ENCODE results near the gene NRCAM. TPM values are rescaled to one million over a fixed set of nuclear protein-coding genes. Genes with fewer than 3 reads are reported as not detected.

Gene NRCAM
- total RNA-seq, 1 experiment from 2014 or later = 40.3 TPM

DNA sequence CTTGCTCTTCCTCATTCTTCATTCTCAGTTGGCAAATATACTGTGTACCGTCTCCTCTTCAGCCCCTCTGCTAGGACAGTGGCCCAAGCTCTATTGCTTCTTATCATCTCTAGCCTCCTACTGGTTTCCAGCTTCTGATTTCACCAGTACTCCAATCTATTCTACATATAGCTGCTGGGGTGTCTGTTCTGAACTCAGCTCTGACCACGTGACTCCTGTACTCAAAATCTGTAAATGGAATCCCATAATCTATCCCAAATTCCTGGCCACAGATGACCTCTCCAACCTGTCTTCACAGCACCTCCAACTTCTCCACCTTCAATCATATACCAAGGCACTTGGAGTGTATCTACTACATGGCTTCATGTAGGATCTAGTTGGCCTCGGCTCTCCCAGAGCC lies 152.9 kb downstream of the NRCAM start:
- DNase-seq = no peak
- H2AFZ ChIP-seq = no peak overlapping the region
- no TSS peak for BruUV-seq (replicated peaks)
- no peak overlapping the region for H3K4me2 ChIP-seq
- peaks cover 9% of the 10 kb centered on the region for H3F3A ChIP-seq (ENCODE audit: insufficient read depth, low read depth)
- CTCF ChIA-PET = no interaction called here
- H3K4me1 ChIP-seq (replicated peaks; ENCODE audit: insufficient read depth) = peaks cover 38% of the 10 kb centered on the region
- H3K9me3 ChIP-seq (ENCODE audit: insufficient read depth, low read depth) = no peaks in the 10 kb centered on the region
- no peaks in the 10 kb centered on the region for H3K36me3 ChIP-seq (ENCODE audit: low read depth)
- no peaks in the 10 kb centered on the region for H3K9me2 ChIP-seq (ENCODE audit: insufficient read depth)
- no peak overlapping the region for H3K4me3 ChIP-seq
- POLR2A ChIA-PET (ENCODE audit: unreplicated experiment) = no interaction called here
- H4K20me1 ChIP-seq (ENCODE audit: insufficient read depth) = no peaks in the 10 kb centered on the region
- no peaks in the 10 kb centered on the region for H3K27me3 ChIP-seq (ENCODE audit: insufficient read depth, low read depth)
- H3K27ac ChIP-seq = no peak overlapping the region
- no peak for TF ChIP-seq EZH2 (IDR thresholded peaks at IDR 0.05; ENCODE audit: low read depth)
- TF ChIP-seq, protein P1, sequence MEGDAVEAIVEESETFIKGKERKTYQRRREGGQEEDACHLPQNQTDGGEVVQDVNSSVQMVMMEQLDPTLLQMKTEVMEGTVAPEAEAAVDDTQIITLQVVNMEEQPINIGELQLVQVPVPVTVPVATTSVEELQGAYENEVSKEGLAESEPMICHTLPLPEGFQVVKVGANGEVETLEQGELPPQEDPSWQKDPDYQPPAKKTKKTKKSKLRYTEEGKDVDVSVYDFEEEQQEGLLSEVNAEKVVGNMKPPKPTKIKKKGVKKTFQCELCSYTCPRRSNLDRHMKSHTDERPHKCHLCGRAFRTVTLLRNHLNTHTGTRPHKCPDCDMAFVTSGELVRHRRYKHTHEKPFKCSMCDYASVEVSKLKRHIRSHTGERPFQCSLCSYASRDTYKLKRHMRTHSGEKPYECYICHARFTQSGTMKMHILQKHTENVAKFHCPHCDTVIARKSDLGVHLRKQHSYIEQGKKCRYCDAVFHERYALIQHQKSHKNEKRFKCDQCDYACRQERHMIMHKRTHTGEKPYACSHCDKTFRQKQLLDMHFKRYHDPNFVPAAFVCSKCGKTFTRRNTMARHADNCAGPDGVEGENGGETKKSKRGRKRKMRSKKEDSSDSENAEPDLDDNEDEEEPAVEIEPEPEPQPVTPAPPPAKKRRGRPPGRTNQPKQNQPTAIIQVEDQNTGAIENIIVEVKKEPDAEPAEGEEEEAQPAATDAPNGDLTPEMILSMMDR (conservative IDR thresholded peaks at IDR 0.05) = no peak
- intact Hi-C loops (cut with micrococcal nuclease; ENCODE audit: unreplicated experiment) = no loop called here
- no peaks in the 10 kb centered on the region for H3K79me2 ChIP-seq (ENCODE audit: low read depth)

DNA sequence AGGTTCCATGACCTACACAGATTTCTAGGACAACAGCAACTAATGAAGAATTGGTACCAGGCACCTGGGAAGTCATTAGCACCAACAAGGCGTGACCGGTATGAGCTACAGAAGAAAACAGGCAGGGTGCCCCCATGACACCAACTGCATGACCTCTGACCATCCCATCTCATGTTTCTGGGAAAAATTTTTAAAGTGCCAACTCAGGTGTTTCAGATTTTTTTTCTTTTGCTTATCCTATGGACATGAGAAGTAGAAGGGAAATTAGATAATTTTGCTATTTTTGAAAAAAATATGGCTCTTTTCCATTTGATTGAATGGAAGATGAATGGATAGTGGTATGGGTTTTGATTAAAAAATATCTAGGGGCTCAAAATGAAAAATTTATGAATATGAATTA lies 154.8 kb downstream of the NRCAM start:
- Histone ChIP-seq H4K20me1 (ENCODE audit: insufficient read depth) (no peaks in the 10 kb centered on the region), H3K4me1 (replicated peaks; ENCODE audit: insufficient read depth) (peaks cover 30% of the 10 kb centered on the region), H3K4me3 (no peak overlapping the region), H3K9me2 (ENCODE audit: insufficient read depth) (no peaks in the 10 kb centered on the region), H3F3A (ENCODE audit: insufficient read depth, low read depth) (peaks cover 9% of the 10 kb centered on the region), H3K27me3 (ENCODE audit: insufficient read depth, low read depth) (no peaks in the 10 kb centered on the region), H3K79me2 (ENCODE audit: low read depth) (no peaks in the 10 kb centered on the region), H2AFZ (no peak overlapping the region), H3K9me3 (ENCODE audit: insufficient read depth, low read depth) (no peaks in the 10 kb centered on the region), H3K27ac (no peak overlapping the region), H3K4me2 (no peak overlapping the region), H3K36me3 (ENCODE audit: low read depth) (no peaks in the 10 kb centered on the region)
- no peak for TF ChIP-seq EZH2 (IDR thresholded peaks at IDR 0.05; ENCODE audit: low read depth)
- TF ChIP-seq, protein P1 (conservative IDR thresholded peaks at IDR 0.05) = no peak
- BruUV-seq (replicated peaks) = no TSS peak
- CTCF ChIA-PET = interaction anchor here (0.7 kb wide), 1 partner anchor 42 kb away, joined by 4 read pairs; no protein-coding TSS in a partner anchor
- no peak for DNase-seq
- intact Hi-C loops (cut with micrococcal nuclease; ENCODE audit: unreplicated experiment) = no loop called here
- POLR2A ChIA-PET (ENCODE audit: unreplicated experiment) = no interaction called here

DNA sequence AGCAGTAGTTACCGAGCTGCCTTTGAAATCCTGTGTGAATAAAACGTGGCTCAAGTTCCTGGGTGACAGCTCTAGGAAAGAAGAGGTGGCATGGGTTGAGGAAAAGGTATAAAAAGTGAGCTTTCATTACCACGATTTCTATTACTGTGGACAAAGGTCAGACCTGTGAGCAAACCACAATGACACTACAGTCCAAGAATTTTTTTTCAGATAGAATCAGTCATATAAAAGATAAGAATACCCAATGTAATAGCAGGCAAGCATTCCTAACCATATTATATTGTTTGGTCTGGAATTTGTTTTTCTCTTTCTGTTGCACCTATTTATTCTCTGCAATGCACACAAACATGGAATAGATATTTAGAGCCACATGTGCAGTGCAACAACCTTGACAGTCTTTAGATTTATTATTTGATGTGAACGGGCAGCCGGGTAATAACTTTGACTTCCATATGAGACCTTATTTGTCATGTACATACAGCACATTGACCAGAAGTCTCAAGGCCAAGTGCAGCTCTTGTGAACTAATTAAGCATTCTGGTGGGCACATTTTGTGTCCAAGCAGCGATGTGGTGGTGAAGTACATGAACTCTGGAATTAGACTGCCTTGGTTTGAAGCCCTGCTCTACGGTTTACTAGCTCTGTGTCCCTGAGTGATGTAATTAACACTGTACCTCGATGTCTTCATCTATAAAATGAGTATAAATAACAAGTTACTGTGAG lies 156.8 kb downstream of the NRCAM start:
- Histone ChIP-seq H3K4me3 (no peak overlapping the region), H3K4me2 (peak overlapping the region; percentile 63), H4K20me1 (ENCODE audit: insufficient read depth) (no peaks in the 10 kb centered on the region), H3K4me1 (replicated peaks; ENCODE audit: insufficient read depth) (peaks cover 30% of the 10 kb centered on the region), H2AFZ (peak overlapping the region; percentile 71), H3F3A (ENCODE audit: insufficient read depth, low read depth) (peaks cover 9% of the 10 kb centered on the region), H3K27ac (peak overlapping the region; percentile 63), H3K27me3 (ENCODE audit: insufficient read depth, low read depth) (no peaks in the 10 kb centered on the region), H3K36me3 (ENCODE audit: low read depth) (no peaks in the 10 kb centered on the region), H3K9me2 (ENCODE audit: insufficient read depth) (no peaks in the 10 kb centered on the region), H3K79me2 (ENCODE audit: low read depth) (no peaks in the 10 kb centered on the region), H3K9me3 (ENCODE audit: insufficient read depth, low read depth) (no peaks in the 10 kb centered on the region)
- CTCF ChIA-PET = interaction anchor here (0.7 kb wide), 1 partner anchor 350 kb away, joined by 3 read pairs; no protein-coding TSS in a partner anchor
- TF ChIP-seq EZH2 (IDR thresholded peaks at IDR 0.05; ENCODE audit: low read depth) = no peak
- TF ChIP-seq, protein P1 (conservative IDR thresholded peaks at IDR 0.05) = no peak
- POLR2A ChIA-PET (ENCODE audit: unreplicated experiment) = interaction anchor here (0.6 to 0.7 kb wide), 4 partner anchors 14 to 1018 kb away, joined by 3 to 7 read pairs (median 4); no protein-coding TSS in a partner anchor
- DNase-seq = peak; percentile 53 to 91
- no TSS peak for BruUV-seq (replicated peaks)
- intact Hi-C loops (cut with micrococcal nuclease; ENCODE audit: unreplicated experiment) = loop anchor here (1.0 to 5.0 kb wide), 3 partner anchors 42 to 158 kb away; partner anchors contain the start of gene NRCAM

All from PC-9 (cell line).